ENCODE results near the gene DGKB. TPM values are rescaled to one million over a fixed set of nuclear protein-coding genes. Genes with fewer than 3 reads are reported as not detected.

The DGKB gene
- total RNA-seq, 6 experiments from 2014 or later, result 0.23 to 0.76 (median 0.61) TPM

DNA sequence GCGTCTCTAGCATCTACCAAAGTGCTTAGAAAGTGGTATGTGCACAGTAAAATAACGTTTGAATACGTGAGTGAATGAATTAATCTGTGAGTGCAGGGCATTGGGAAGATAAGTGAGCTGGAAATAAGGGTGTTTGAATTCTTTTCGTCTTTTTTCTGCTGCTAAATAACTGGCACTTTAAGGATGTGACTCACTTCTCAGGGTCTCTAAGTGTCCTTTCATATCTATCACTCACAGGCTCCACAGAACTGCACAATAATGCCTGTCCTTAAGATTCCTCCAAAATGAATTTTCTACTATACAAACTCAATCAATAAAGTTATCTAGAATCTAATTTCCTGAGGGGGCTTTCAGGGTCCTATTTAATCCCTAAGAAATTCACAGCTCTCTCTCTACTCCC, 3.2 kb upstream of the DGKB start:
- no peaks in the 10 kb centered on the region for H3K9me3 Mint-ChIP-seq
- H3K36me3 Mint-ChIP-seq (ENCODE audit: low read depth), result no peaks in the 10 kb centered on the region
- H3K4me1 Mint-ChIP-seq (ENCODE audit: low read depth), result peaks cover 10% of the 10 kb centered on the region; the same call in 1 of the 2 replicates
- H3K4me3 Mint-ChIP-seq, result no peak overlapping the region
- no peaks in the 10 kb centered on the region for H3K27me3 Mint-ChIP-seq (ENCODE audit: insufficient read depth)
- no peak for DNase-seq
- no peak overlapping the region for H3K27ac Mint-ChIP-seq
- TF ChIP-seq, protein P1, sequence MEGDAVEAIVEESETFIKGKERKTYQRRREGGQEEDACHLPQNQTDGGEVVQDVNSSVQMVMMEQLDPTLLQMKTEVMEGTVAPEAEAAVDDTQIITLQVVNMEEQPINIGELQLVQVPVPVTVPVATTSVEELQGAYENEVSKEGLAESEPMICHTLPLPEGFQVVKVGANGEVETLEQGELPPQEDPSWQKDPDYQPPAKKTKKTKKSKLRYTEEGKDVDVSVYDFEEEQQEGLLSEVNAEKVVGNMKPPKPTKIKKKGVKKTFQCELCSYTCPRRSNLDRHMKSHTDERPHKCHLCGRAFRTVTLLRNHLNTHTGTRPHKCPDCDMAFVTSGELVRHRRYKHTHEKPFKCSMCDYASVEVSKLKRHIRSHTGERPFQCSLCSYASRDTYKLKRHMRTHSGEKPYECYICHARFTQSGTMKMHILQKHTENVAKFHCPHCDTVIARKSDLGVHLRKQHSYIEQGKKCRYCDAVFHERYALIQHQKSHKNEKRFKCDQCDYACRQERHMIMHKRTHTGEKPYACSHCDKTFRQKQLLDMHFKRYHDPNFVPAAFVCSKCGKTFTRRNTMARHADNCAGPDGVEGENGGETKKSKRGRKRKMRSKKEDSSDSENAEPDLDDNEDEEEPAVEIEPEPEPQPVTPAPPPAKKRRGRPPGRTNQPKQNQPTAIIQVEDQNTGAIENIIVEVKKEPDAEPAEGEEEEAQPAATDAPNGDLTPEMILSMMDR (IDR thresholded peaks at IDR 0.05), result no peak

DNA sequence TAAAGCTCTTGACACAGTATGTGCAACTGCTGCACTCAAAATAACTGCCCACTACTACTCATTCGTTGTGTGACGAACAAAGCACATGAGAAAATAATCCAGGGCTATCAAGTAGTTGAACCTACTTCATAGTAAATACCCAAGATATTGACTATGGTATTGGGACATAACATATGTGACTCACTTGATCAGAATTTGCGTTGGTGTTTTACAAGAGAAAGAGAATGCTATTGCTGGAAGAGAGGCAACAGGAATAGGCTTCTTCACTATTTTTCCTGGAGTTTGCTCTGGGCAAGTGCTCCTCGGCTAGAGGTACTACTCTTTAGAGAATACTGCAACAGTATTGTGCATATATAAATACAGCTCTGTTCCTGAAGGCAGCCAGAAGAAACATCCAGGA, 2.5 kb downstream of the DGKB start:
- H3K9me3 Mint-ChIP-seq, result no peaks in the 10 kb centered on the region
- no peaks in the 10 kb centered on the region for H3K27me3 Mint-ChIP-seq (ENCODE audit: insufficient read depth)
- no peaks in the 10 kb centered on the region for H3K36me3 Mint-ChIP-seq (ENCODE audit: low read depth)
- no peak overlapping the region for H3K4me3 Mint-ChIP-seq
- peaks cover 2% of the 10 kb centered on the region for H3K4me1 Mint-ChIP-seq (ENCODE audit: low read depth)
- DNase-seq, result no peak
- TF ChIP-seq, protein P1 (IDR thresholded peaks at IDR 0.05), result no peak
- H3K27ac Mint-ChIP-seq, result no peak overlapping the region

DNA sequence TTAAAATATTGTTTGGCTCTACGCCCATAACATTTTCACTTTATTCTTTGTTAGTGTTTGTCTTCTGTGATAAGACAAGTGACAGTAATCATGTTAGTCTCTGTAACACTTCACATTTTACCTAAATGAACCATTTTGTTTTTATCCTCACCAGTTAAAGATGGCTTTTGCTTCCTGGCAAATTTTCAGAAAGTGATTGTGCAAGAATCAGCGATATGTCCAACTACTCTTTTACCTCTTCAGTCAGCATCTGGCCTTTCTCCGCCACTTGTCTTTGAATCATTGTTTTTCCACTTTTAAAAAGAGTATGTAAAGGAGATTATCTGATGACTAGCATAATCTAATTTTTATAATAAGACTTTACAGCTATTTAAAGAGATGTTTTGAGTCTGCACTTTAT, 3.5 kb downstream of the DGKB start:
- Mint-ChIP-seq H3K4me1 (ENCODE audit: low read depth) (no peaks in the 10 kb centered on the region; the same call in 1 of the 2 replicates), H3K27ac (no peak overlapping the region), H3K36me3 (ENCODE audit: low read depth) (no peaks in the 10 kb centered on the region), H3K4me3 (no peak overlapping the region), H3K27me3 (ENCODE audit: insufficient read depth) (no peaks in the 10 kb centered on the region), H3K9me3 (no peaks in the 10 kb centered on the region)
- TF ChIP-seq, protein P1 (IDR thresholded peaks at IDR 0.05), result no peak
- DNase-seq, result no peak

DNA sequence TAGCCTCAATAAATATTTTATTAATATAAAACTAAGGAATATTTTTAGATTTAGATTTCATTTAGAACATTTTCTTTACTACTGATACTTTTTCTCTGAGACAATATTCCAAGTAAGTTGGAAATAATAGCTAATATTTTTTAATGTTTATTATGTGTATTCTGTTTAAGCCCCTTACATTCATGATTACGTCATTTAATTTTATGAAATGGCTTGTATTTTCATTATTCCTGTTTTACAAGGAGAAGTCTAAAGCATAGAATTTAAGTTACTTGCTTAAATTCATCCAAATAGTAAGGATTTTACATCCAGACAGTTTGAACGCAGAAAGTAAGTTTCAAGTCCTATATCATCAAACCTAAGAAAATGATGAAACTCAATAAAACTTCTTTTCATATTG, 6.1 kb downstream of the DGKB start:
- Mint-ChIP-seq H3K9me3 (no peaks in the 10 kb centered on the region), H3K36me3 (ENCODE audit: low read depth) (no peaks in the 10 kb centered on the region), H3K27me3 (ENCODE audit: insufficient read depth) (no peaks in the 10 kb centered on the region), H3K4me3 (no peak overlapping the region), H3K4me1 (ENCODE audit: low read depth) (peaks cover 8% of the 10 kb centered on the region), H3K27ac (no peak overlapping the region)
- DNase-seq, result no peak
- TF ChIP-seq, protein P1 (IDR thresholded peaks at IDR 0.05), result no peak

DNA sequence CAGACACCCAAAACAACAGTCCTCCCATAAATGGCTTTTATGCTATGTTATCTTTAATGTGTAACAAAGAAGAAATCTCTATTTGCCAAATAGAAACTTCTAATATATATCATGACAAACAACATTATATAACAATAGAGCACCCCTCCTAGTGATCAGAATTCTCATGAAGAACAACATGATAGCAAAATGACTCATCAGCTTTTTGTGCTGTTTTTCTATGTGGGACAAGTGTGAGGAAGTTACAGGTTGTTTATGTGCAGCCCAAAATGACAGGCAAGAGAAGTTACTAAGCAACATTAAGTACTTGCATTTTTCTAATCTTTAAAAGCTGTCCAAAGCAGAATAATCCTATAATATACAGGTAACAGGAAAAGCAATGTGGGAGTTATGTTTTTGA, 7.7 kb downstream of the DGKB start:
- Mint-ChIP-seq H3K4me3 (no peak overlapping the region), H3K36me3 (ENCODE audit: low read depth) (no peaks in the 10 kb centered on the region), H3K4me1 (ENCODE audit: low read depth) (peaks cover 8% of the 10 kb centered on the region), H3K9me3 (no peaks in the 10 kb centered on the region), H3K27me3 (ENCODE audit: insufficient read depth) (no peaks in the 10 kb centered on the region), H3K27ac (no peak overlapping the region)
- TF ChIP-seq, protein P1 (IDR thresholded peaks at IDR 0.05), result no peak
- no peak for DNase-seq

DNA sequence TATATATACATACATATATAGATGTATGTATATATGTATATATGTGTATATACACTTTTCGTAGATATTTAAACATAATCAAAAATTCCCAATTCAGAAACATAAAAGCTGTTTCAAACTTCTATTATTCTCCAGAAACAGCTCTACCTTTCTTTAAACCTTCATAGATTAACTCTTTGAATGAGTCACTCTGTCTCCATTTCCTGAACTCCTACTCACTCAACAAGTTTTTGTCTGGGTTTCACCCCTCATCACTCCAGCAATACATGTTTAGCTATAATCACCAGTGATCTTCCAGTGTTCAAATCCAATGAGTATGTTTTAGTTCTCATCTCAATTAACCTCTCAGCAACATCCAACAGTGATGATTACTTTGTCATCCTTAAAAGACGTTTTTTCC, 9.6 kb downstream of the DGKB start:
- Mint-ChIP-seq H3K36me3 (ENCODE audit: low read depth) (no peaks in the 10 kb centered on the region), H3K4me1 (ENCODE audit: low read depth) (peaks cover 12% of the 10 kb centered on the region), H3K4me3 (no peak overlapping the region), H3K9me3 (no peaks in the 10 kb centered on the region), H3K27ac (no peak overlapping the region), H3K27me3 (ENCODE audit: insufficient read depth) (no peaks in the 10 kb centered on the region)
- DNase-seq, result no peak
- TF ChIP-seq, protein P1 (IDR thresholded peaks at IDR 0.05), result no peak
